Hepatocyte (in vitro differentiated cells): Measurements from ENCODE around the gene RPTN.

Source experiments
- EZH2 ChIP-seq: fragments of 200-600 bp; sonication (generic); IDR thresholded peaks from 2 replicates; pipeline ENCODE4 v1.6.1; 2016; ENCODE audit warnings: antibody characterized with exemption, mild to moderate bottlenecking, borderline replicate concordance
- EZH2phosphoT487 ChIP-seq: fragments of 200-600 bp; sonication (generic); IDR thresholded peaks from one replicate; pipeline ENCODE4 v1.6.1; 2018; ENCODE audit warnings: antibody characterized with exemption, mild to moderate bottlenecking, low read depth, moderate library complexity; ENCODE audit not compliant: unreplicated experiment, severe bottlenecking
- TF ChIP-seq, protein P1 (sequence below): fragments of 200-600 bp; sonication (generic); IDR thresholded peaks from 2 replicates; pipeline ENCODE4 v1.5.1; 2016; ENCODE audit warnings: antibody characterized with exemption, mild to moderate bottlenecking; ENCODE audit not compliant: poor library complexity

DNA sequence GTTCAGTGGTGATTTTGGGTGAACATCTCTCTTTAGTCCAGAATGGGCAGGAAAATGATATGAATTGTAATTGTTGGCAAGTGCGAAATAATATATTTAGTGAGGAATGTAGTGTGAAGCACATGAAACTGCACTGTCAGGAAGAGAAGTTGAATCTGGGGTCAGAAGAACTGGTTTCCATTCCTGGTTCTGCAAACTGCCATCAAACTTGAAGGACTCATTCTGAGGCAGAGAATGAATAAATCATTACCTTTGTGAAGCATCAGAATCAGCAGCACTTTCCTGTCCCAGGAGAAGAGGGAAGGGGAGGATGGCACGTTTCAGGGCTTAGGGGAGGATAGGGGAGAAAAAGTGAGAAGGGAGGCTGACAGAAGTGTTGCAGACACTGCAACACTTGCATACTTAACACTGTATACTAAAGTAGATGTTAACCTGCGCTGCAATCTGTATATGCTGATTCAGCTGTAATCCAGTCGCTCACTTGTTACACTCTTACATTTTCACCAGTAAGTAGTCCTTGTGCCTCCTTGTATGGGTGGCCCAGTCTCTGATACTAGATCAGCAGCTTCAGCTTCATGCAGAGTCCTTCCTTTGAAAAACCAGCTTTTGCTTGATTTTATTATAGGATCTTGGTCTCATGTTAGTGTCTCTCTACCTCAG lies 10.5 kb upstream of the RPTN start:
- TF ChIP-seq, protein P1, sequence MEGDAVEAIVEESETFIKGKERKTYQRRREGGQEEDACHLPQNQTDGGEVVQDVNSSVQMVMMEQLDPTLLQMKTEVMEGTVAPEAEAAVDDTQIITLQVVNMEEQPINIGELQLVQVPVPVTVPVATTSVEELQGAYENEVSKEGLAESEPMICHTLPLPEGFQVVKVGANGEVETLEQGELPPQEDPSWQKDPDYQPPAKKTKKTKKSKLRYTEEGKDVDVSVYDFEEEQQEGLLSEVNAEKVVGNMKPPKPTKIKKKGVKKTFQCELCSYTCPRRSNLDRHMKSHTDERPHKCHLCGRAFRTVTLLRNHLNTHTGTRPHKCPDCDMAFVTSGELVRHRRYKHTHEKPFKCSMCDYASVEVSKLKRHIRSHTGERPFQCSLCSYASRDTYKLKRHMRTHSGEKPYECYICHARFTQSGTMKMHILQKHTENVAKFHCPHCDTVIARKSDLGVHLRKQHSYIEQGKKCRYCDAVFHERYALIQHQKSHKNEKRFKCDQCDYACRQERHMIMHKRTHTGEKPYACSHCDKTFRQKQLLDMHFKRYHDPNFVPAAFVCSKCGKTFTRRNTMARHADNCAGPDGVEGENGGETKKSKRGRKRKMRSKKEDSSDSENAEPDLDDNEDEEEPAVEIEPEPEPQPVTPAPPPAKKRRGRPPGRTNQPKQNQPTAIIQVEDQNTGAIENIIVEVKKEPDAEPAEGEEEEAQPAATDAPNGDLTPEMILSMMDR = no peak
- no peak for TF ChIP-seq EZH2phosphoT487
- no peak for TF ChIP-seq EZH2
